HL-60 (cell line): ENCODE data around the gene LRMDA.

ENCODE experiments used
- DNase-seq, 2 experiments: peaks; one replicate each; pipeline ENCODE4 v3.0.0-alpha.2; 2010 to 2020; ENCODE audit warnings: low read depth in 1 of 2, low spot score in 1 of 2
- H3K27ac ChIP-seq: fragments of 250-450 bp; sonication (Bioruptor Pico); replicated peaks from 2 replicates; pipeline ENCODE4 v1.5.1; 2020; ENCODE audit warnings: mild to moderate bottlenecking, moderate library complexity
- H3K27me3 ChIP-seq: fragments of 250-450 bp; sonication (Bioruptor Pico); 2 replicates; pipeline ENCODE4 v1.5.1; 2021; ENCODE audit warnings: mild to moderate bottlenecking, moderate library complexity; ENCODE audit not compliant: insufficient read depth, poor library complexity, severe bottlenecking
- H3K4me3 ChIP-seq: replicated peaks from 2 replicates; pipeline ENCODE4 v1.5.1; 2011; ENCODE audit warnings: mild to moderate bottlenecking, control low read depth, low read length; ENCODE audit not compliant: insufficient read depth
- GABPA ChIP-seq: IDR thresholded peaks from 2 replicates; pipeline ENCODE4 v1.6.1; 2012; ENCODE audit warnings: low read depth
- POLR2AphosphoS5 ChIP-seq: IDR thresholded peaks from 2 replicates; pipeline ENCODE4 v1.6.1; 2012; ENCODE audit warnings: low read depth
- SPI1 ChIP-seq: IDR thresholded peaks from 2 replicates; pipeline ENCODE4 v1.6.1; 2012; ENCODE audit warnings: low read depth, mild to moderate bottlenecking, borderline replicate concordance
- TF ChIP-seq, protein P1 (sequence below): IDR thresholded peaks from 2 replicates; pipeline ENCODE4 v1.6.1; 2012; ENCODE audit warnings: low read depth; ENCODE audit not compliant: insufficient replicate concordance
- TF ChIP-seq, protein P2 (sequence below): IDR thresholded peaks from one replicate; pipeline ENCODE4 v1.5.1; 2011; ENCODE audit warnings: low read length, control low read depth, inconsistent platforms; ENCODE audit not compliant: insufficient read depth

LRMDA gene

DNA sequence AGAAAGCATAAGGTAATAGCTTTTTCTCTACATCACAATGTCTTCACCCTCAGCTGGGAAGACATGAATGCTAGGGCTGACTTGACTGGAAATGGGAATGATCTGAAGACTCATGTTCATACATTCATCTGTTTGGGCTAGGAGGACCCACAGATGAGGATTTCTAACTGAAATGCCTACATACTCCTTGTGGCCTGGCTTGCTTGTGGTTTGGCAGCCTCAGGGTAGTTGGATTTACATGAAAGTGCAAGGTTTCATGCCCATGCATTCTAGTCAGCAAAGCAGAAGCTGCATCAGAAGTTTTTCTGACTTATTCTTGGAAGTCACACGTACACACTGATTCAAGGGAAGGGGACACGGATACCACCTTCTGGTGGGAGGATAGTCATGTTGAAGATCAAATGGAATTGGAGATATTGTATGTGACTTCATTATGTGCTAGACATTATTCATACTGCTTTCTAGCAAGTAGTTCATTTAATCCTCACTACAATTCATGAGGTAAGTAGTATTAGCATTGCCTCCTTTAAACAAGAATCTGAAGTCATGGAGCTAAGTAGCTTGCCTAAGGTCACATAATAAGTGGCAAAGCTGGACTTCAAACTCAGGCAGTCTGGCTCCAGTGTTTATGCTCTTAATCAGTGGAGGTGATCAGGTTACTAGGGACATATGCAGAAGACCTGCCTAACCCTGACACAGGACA, 957.0 kb downstream of the LRMDA start:
- no peak for DNase-seq
- no peaks in the 10 kb centered on the region for H3K27me3 ChIP-seq
- TF ChIP-seq, protein P1, sequence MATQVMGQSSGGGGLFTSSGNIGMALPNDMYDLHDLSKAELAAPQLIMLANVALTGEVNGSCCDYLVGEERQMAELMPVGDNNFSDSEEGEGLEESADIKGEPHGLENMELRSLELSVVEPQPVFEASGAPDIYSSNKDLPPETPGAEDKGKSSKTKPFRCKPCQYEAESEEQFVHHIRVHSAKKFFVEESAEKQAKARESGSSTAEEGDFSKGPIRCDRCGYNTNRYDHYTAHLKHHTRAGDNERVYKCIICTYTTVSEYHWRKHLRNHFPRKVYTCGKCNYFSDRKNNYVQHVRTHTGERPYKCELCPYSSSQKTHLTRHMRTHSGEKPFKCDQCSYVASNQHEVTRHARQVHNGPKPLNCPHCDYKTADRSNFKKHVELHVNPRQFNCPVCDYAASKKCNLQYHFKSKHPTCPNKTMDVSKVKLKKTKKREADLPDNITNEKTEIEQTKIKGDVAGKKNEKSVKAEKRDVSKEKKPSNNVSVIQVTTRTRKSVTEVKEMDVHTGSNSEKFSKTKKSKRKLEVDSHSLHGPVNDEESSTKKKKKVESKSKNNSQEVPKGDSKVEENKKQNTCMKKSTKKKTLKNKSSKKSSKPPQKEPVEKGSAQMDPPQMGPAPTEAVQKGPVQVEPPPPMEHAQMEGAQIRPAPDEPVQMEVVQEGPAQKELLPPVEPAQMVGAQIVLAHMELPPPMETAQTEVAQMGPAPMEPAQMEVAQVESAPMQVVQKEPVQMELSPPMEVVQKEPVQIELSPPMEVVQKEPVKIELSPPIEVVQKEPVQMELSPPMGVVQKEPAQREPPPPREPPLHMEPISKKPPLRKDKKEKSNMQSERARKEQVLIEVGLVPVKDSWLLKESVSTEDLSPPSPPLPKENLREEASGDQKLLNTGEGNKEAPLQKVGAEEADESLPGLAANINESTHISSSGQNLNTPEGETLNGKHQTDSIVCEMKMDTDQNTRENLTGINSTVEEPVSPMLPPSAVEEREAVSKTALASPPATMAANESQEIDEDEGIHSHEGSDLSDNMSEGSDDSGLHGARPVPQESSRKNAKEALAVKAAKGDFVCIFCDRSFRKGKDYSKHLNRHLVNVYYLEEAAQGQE, result no peak
- TF ChIP-seq GABPA, result no peak
- H3K4me3 ChIP-seq, result no peak overlapping the region
- no peak overlapping the region for H3K27ac ChIP-seq

DNA sequence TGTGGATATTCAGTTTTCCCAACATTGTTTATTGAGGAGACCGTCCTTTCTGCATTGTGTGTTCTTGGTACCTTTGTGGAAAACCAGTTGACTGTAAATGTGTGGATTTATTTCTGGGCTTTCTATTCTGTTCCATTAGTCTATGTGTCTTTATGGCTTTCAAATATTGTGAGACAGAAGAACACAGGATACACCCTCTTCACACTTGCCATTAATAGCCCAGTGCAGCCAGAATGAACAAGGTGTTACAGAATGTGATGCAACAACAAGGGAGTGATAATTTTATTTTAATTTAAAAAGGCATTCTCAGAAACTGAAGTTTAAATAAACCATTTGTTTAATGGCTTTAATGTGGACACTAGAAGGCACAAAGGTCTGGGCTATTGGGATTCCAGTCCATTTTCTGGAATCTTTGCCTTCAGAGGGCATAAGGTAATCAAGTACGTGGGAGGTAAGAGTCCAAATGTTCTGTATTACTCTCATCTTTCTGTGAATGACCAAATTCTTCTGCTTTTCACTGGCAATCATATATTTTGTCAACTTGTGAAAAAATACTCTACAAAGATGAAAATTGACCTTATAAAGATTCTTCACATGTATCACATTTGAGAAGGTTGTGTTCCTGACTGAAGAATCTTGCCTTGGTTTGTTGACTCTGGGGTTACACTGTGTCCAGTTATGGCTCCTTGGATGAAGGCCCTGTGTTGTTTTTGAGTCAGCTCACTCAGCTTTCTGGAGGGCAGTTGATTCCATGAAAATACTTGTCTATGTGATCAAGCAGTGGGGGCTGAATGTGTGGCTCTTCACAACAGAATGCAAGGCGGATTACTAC, 962.7 kb downstream of the LRMDA start:
- H3K27me3 ChIP-seq, result no peaks in the 10 kb centered on the region
- DNase-seq, result no peak
- no peak overlapping the region for H3K27ac ChIP-seq
- H3K4me3 ChIP-seq, result no peak overlapping the region
- TF ChIP-seq GABPA, result no peak
- TF ChIP-seq, protein P2, sequence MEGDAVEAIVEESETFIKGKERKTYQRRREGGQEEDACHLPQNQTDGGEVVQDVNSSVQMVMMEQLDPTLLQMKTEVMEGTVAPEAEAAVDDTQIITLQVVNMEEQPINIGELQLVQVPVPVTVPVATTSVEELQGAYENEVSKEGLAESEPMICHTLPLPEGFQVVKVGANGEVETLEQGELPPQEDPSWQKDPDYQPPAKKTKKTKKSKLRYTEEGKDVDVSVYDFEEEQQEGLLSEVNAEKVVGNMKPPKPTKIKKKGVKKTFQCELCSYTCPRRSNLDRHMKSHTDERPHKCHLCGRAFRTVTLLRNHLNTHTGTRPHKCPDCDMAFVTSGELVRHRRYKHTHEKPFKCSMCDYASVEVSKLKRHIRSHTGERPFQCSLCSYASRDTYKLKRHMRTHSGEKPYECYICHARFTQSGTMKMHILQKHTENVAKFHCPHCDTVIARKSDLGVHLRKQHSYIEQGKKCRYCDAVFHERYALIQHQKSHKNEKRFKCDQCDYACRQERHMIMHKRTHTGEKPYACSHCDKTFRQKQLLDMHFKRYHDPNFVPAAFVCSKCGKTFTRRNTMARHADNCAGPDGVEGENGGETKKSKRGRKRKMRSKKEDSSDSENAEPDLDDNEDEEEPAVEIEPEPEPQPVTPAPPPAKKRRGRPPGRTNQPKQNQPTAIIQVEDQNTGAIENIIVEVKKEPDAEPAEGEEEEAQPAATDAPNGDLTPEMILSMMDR, result no peak
- TF ChIP-seq, protein P1, result no peak
- no peak for TF ChIP-seq POLR2AphosphoS5
- TF ChIP-seq SPI1, result no peak

DNA sequence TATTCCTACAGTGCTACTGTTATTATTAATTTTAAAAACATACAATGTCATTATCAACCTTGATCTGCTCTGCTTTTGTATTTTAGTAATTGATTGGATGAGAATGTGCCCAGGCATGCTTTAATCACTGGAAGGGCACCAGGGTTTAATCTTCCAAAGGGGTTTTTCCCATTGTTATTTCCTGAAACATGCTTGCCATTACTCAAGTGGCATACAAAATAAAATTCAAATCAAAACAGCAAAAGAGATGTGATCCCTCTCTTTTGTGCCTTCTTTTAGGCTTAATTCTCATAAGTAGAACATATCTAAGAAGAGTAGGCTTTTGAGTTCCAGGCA, 963.3 kb downstream of the LRMDA start:
- Histone ChIP-seq H3K27me3 (no peaks in the 10 kb centered on the region), H3K4me3 (no peak overlapping the region), H3K27ac (no peak overlapping the region)
- no peak for TF ChIP-seq GABPA
- TF ChIP-seq, protein P2, result no peak
- TF ChIP-seq, protein P1, result no peak
- TF ChIP-seq POLR2AphosphoS5, result no peak
- TF ChIP-seq SPI1, result no peak
- no peak for DNase-seq
